CD1c-positive myeloid dendritic cell (primary cell): Measurements from ENCODE around the gene DPEP2NB.
"Not testable (repeated sequence)": the region's sequence is repeated elsewhere in the genome, so short reads cannot be mapped to it uniquely, and the experiment has no call there.

Experiments
- DNase-seq: peaks from one replicate; pipeline ENCODE4 v3.0.0-alpha.2; 2016; ENCODE audit errors: extremely low spot score

DPEP2NB gene

DNA sequence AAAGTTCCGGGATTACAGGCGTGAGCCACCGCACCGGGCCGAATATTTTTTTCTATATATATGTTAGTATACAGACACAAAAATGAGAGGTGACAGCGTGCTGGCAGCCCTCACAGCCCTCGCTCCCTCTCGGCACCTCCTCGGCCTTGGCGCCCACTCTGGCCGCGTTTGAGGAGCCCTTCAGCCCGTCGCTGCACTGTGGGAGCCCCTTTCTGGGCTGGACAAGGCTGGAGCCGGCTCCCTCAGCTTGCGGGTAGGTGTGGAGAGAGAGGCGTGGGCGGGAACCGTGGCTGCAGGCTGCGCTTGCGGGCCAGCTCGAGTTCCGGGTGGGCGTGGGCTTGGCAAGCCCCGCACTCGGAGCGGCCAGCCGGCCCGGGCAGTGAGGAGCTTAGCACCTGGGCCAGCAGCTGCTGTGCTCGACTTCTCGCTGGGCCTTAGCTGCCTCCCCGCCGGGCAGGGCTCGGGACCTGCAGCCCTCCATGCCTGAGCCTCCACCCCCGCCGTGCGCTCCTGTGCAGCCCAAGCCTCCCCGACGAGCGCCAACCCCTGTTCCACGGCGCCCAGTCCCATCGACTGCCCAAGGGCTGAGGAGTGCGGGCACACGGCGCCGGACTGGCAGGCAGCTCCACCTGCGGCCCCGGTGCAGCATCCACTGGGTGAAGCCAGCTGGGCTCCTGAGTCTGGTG, 33.6 kb downstream of the DPEP2NB start:
- no peak for DNase-seq

DNA sequence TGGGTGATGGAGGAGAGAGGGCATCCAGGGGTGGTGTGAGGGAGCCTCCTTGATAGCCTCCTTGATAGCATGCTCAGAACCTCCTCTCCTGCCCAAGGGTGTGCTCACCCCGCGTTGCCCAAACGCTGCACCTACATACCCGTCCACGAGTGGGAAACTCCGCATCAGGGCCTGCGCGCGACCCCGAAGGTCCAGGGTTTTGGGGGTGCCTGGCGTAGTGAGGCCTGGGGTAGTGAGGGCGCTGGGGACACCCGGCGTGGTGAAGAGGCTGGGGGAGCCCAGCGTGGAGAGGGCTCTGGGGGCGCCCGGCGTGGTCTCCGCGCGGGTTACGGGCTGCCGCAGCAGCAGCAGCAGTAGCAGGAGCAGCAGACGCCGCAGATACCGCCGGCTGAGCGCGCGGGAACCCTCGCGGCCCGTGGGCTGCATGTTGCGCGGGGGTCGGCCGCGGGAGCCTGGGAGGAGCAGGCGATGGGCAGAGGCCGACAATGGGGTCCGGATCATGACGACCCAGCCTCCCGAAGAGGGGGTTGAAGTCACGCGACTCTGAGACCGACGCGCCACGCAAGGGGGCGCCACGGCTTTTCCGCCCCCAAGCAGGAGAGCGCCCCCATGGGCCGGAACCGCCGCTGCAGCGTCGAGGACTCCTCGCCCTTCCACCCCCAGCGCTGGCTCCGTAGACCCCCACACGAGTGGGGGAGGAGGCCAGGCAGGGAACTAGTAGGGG, 35.6 kb downstream of the DPEP2NB start, which contains the start of gene DPEP3:
Gene DPEP3 (minus strand): TSS at position 545 of the 724 bp plus-strand sequence. CDS start 119 bp downstream, at position 426.
- DNase-seq, result no peak

DNA sequence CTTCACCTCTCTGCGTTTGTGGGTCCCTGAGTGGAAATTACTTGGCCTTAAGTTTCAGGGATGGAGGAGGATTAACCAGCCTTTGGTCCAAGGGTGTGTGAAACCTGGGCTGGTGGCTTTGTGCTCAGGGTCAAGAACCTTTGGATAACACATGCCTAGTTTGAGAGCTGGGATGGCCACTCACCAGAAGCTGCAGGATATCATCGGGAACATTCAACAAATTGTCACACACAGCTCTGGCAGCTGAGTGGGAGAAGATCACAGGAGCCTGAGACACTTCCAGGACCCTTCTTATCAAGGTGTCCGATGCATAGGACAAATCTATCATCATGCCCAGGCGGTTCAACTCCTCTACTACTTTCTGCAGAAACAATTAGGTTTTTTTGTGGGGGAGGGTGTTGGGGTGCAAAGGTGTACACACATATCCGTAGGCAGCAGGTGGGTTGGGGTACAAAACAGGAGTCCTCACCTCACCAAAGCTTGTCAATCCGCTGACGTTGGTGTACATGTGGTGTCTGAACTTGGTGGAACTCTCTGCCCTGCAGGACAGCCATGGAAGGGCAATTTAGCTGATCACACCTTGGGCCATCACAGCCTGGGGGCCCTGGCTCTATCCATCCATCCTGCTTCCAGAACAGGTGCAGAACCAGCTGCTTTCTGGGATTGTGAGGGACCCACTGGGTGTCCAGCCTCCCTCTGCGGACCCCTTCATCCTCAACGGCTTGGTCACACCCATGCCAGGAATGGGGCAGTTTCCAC, 38.1 kb downstream of the DPEP2NB start:
- no peak for DNase-seq

DNA sequence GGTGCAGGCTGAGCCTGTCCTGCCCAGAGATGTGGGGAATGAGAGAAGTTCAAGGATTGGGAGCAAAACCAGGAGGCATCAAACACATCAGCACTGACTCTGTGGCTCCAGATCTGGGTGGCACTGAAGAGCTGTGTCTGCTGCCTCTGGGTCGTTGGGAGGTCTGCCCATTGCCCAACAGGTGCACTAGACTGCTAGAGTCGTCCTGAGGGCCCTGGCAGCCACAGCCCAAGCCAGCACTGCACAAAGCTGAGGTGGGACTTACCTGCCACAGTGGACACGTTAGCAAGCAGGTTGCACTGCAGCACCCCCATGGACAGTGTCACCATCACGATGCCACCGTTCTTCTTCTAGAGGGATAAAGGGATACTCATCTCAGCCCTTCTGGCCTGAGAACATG, 38.7 kb downstream of the DPEP2NB start:
- no peak for DNase-seq

DNA sequence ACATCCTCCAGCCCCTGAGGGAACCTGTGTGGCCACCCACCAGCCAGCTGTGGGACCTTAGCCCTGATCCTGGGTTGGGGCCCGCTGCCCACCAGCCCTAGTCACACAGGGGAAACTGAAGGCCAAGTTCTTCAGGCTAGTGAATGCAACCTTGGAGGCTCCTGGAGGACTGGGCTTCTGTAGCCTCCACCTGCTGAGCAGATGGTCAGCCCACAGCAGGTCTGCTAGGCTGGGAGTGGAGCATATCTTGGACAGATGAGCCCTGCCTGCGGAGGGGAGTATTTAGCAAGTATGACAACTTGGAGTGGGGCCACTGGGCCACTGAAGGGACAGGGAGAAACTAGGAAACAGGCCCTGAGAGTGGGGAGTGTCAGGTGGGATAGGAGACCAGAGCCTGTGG, 39.5 kb downstream of the DPEP2NB start:
- no peak for DNase-seq

DNA sequence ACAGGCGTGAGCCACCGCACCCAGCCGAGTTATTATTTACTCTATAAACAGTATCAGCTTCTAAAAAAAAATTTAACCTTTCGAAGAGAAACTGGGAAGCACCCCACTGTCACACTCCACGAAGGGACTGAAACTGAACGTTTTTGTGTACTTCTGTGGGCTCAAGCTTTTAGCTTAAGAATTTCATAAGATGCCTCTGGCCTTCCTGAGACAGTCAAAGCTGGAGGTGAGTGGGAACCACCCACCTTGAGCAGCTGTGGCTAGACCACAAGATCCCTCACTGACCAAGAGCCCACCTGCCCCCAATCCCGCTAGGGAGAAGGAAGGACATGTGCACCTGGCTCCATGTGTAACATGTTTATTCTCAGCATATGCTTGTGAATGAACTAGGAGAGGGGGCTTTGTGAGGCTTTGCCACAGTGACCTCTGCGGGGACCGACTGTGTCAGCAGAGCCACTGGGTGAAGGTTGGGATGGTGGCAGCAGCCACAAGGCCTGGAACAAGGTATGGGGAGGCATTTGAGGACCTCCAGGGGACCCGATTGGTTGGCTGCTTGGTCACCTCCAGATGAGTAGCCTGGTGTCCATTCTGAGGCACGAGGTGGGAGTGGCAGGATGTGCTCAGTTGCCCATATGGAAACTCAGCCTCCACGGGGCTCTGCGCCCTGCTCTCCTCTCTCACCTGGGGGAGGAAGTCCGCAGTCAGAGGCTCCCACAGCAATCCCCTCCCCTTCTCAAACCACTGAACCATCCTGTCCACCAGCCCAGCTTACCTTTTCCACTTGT, 40.2 kb downstream of the DPEP2NB start:
- DNase-seq, result no peak

DNA sequence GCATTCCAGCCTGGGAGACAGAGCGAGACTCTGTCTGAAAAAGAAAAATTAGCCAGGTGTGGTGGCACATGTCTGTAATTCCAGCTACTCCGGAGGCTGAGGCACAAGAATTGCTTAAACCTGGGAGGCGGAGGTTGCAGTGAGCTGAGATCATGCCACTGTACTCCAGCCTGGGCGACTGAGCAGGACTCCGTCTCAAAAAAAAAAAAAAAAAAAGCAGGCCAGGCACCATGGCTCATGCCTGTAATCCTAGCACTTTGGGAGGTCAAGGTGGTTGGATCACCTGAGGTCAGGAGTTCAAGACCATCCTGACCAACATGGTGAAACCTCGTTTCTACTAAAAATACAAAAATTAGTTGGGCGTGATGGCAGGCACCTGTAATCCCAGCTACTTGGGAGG, 43.4 kb downstream of the DPEP2NB start:
- DNase-seq, result not testable (repeated sequence)

DNA sequence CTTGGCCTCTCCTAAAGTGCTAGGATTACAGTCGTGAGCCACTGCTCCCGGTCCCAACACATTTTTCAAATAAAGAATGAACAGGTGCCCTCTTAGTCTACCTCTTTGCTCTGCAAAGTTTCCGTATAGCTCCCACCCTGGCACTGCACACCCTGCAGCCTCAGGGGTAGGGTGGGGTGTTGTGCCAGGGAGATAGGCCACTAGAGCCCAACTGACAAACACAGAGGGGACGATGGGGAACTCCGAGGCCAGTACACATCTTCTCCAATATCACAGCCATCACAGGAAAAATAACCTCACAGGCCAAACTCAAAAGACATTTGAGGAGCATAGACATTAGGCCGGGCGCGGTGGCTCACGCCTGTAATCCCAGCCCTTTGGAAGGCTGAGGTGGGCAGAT, 44.6 kb downstream of the DPEP2NB start:
- DNase-seq, result no peak

DNA sequence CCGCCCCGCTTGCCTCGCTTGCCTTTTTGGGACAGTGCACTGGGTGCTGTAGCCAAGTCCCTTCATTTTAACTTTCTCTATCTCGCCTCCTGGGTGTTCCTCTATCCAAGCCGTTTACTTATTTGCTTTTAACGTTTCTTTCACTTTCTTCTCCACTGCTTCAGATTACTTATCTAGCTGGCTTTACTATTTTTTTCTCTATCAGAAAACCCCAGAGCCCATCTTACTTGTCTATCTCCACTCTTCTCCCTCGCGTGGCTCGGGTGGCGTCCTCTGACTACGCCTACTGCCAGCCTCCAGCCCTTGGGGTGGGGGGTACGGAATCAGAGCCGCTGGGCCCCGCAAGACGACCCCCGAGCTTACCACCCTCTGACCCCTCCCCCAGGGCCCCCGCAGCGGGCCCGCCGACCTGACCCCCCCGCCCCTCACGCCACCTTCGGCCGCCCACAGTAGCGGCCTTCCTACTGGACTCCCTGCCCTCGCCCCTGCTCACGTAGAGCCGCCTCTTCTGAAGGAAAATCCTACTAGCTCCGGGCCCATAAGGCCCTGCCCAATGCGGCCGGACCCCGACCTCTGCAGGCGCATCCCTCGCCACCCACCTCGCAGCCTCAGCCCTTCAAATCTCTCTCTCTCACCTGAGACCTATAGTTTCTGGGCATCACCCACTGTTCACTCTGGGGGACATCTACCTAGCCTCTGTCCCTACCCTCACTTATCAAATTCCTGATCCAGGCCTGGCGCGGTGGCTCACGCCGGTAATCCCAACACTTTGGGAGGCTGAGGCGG, 46.3 kb downstream of the DPEP2NB start:
- DNase-seq, result no peak

DNA sequence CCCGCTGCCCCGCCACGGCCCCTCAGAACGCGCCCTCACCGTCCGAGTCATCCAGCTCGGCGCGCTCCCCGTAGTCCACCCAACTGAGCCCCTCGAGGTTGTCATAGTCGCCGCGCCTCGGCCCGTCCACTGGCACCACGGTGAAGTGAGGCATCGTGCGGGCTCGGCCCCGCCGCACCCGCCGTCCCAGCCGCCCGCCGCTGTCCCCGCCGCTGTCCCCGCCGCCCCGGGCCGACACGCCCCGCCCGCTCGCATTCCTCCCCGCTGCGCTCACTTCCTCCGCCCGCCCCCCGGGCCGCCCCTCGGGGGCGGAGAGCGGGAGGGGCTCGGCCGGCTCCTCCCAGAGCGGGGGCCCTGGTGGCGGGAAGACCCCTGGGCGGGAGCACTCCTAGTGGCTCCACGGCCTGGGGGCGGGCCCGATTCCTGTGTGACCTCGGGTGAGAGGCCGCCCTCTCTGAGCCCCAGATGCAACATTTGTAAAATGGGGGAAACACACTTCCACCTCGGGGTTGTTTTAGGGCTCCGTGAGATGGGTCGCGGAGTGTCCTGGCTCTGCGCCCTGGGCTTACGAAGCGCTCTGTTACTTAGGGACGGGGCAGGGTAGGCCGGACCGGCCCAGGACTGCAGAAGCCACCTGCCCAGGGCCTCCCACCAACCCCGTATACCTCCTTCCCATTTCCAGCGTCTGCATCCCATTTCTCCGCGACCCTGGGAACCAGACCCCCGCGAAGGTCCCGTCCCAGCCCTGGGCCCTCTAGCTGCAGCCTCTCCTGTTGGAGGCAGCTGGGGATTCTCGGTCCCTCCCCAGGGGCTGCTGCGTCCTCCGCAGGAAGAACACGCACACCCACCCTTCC, 47.1 kb downstream of the DPEP2NB start, which contains the start of gene SLC12A4:
Gene SLC12A4 (minus strand): TSS at position 238 of the 854 bp plus-strand sequence. CDS start 84 bp downstream, at position 154.
- peak; percentile 81 for DNase-seq

DNA sequence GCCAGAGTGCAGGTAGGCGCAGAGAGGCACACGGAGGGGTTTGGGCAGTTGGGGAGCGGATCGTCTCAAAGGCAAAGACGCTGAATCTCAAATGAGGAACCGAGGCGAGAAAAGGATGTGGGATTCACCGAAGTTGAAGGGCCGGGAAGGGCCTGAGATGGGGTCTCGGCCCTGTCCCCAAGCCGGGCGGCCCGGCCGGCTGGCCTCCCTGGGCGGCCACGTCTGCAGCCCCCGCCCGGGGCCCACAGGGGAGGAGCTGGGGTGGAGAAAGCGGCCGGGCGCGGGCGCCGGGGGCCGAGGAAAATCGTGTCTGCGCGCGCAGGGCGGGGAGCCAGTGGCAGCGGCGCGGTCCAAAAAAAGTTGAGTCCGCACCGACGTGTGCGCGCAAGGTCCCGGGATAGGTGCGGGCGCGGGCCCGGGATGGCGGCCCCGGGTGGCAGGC, 47.7 kb downstream of the DPEP2NB start:
- DNase-seq, result peak; percentile 49

DNA sequence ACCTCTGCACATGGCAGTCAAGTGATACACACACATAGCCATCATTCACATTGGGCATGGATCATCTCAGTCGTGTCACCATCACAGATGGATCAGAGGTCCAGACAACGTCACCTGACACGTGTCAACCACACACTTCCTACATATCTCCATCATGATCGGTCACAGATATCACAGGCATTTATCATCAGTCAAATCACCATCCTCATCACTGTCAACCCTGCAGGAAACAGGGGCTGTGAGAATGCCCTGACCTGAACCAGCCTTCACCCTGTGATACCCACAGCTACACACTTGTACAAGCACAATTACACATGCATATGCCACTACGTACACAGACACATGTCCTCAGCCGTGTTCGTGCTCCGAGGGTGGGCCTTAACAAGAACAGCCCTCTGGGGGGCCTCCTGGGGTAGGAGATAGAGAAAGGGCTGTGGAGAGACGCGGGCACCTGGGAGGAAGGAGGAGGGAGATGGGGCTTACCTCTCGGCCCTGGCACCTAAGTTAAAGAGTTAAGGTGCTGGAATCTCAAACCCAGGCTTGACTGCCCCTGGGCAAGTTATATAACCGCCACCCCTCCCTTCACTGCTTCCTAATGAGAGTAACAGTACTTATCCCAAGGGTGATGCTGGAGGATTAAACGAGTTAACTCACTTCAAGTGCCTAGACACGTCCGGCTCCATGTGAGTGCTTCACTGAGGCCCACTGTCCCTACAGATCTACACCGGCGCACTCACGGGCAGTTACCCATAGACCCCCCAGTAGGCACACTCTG, 48.3 kb downstream of the DPEP2NB start:
- DNase-seq, result no peak

DNA sequence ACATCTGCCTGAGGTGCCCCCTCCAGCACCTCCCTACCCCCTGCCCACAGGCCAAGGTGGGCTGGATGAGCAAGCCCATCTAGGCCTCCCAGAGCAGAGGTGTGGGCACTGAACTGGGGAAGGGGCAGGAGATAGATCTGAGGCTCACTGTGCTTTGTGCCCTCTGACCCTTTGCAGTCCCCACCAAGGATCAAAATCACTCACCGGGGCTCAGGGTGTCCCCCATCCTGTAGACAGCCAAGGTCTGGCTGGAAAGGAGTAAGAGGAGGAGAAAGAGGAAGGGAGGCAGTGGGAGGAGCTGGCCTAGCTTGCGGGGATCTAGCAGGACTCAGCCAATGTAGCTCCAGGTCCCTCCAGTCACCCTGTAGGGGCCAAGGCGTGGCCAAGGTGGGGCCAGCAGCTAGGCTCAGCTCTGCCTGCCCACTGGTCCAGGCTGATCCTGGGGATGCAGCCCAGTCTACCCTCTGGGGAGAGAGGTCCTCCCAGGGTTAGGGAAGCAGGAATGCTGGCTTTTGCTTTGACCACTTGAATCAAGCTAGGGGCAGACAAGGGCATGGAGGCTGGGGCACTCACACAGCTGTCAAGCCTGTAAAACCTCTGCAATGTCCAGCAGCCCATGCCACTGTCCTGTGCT, 49.0 kb downstream of the DPEP2NB start:
- DNase-seq, result peak; percentile 5

DNA sequence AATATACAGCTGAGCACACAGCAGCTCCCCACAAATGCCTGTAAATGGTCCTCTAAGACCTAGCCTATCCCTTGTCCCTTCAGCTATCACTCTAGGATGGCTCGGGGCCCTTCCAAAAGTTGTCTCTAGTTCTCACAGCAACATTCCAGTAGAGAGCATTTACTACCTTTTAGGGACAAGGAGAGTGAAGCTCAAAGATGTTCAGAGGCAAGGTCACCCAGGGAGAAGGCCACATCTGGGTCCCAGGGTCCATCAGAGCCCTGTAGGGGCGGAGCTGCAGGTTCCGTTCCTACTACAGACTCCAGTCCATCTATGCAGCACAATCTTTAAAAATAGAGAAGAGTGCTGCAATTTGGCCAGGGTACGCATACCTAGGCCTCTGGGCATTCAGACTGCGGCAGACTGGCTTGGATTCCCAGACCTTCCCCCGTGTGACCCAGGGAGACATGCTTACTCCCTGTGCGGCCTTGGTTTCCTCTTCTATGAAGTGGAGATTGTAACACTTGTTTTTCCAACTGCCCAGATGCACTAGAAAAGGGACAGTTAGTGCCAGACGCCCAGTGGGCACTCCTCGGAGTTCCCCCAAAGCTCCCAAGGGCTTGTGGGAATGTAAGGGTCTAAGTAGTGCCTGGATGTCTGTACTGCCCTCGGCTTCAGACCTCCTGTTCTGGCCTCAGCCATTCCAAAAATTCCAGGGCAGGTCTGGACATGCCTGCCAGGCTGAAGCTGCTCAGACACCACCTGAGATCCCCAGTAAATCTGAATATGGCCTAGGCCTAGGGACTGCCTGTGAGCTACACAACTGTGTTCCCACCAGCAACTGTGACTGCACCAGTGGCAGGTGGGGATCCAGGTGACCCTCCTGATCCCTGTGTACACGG, 49.8 kb downstream of the DPEP2NB start:
- no peak for DNase-seq

DNA sequence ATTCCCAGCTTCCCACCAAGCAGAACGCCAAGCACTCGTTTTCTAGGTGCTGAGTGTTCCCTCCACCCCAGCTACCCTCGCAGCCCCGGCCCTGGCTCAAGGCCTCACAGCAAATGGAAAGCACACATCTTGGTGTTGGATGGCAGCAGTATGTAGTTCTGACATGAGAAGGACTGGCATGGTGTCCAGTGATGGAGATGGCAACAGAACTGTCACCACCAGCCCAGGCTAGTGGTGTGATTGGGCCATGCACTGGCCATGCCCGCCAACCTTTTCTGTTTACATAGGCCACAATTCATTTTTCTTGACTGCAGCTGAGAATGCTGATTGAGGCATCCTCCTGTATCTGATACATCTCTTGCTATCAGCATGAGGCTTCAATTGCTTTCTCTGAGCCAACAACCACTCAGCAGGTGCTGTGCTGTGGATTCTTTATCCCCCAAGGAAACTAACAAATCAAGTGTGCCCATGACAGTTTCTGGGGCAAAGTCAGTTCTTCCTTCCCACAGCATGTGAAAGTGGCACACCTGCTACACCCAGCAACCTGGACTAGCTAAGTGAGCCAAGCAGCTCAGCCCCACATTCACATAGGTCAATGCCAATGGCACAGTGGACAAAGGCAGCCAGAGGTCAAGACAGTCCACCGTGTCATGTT, 51.1 kb downstream of the DPEP2NB start:
- DNase-seq, result no peak

DNA sequence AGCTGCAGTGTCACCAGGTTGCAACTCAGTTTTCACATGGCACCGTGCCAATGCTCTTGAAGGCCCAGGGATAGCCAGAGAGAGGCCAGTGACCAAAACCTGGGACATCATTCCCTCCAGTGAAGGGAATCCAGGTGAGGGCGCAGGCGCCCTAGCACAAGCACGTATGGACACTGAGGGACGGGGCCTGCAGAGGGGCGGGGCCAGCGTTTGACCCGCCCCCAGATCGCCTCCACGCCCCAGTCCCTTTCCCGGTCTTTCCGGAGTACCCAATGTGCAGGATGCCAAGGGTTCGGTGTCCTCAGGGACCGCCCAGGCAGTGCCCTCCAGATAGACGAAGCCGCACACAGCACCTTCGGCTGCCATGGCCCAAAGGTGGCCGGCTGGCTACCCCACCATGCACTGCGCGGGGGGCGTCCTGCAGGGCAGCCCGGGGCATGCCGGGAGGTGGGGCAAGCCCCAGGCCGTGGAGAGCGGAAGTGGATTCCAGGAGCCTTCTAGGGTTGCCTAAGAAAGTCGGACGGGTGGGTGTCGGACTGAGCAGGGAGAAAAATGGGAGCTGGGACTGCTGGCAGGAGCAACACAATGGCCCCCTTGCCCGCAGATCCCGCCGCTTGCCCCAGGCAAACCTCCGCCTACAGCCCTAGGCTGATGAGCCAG, 51.9 kb downstream of the DPEP2NB start:
- no peak for DNase-seq
